ENCODE results near the gene KRT5. TPM values are rescaled to one million over a fixed set of nuclear protein-coding genes. Genes with fewer than 3 reads are reported as not detected.

Gene KRT5
- total and polyA plus RNA-seq, 10 donors, result 0.23 to 1.9 (median 0.96) TPM; not detected in 3

GRCh38 chr12:52546126-52546525 lies 25.9 kb upstream of the KRT5 start:
- WGBS, 5 donors, result 81 to 89% (median 87%) methylated on average over 14 to 15 of the region's 15 CpGs
- Histone ChIP-seq H3K9me3 (no peaks in the 10 kb centered on the region), H3K4me3 (no peak overlapping the region), H3K4me1 (no peaks in the 10 kb centered on the region), H3K27me3 (replicated peaks in 1 of 7) (peaks cover 0 to 8% (median 0%) of the 10 kb centered on the region in 7 donors), H3K36me3 (no peaks in the 10 kb centered on the region), H3K27ac (no peak overlapping the region)
- TF ChIP-seq, protein P1, sequence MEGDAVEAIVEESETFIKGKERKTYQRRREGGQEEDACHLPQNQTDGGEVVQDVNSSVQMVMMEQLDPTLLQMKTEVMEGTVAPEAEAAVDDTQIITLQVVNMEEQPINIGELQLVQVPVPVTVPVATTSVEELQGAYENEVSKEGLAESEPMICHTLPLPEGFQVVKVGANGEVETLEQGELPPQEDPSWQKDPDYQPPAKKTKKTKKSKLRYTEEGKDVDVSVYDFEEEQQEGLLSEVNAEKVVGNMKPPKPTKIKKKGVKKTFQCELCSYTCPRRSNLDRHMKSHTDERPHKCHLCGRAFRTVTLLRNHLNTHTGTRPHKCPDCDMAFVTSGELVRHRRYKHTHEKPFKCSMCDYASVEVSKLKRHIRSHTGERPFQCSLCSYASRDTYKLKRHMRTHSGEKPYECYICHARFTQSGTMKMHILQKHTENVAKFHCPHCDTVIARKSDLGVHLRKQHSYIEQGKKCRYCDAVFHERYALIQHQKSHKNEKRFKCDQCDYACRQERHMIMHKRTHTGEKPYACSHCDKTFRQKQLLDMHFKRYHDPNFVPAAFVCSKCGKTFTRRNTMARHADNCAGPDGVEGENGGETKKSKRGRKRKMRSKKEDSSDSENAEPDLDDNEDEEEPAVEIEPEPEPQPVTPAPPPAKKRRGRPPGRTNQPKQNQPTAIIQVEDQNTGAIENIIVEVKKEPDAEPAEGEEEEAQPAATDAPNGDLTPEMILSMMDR (IDR thresholded peaks at IDR 0.05 in 8 of 11, conservative IDR thresholded peaks at IDR 0.05 in 3 of 11), result no peak
- TF ChIP-seq POLR2A (IDR thresholded peaks at IDR 0.05) (no peak), POLR2AphosphoS5 (IDR thresholded peaks at IDR 0.05) (no peak)
- intact Hi-C loops (cut with DNase I; ENCODE audit: low total_unique reads), result no loop called here
- no peak for DNase-seq

GRCh38 chr12:52543985-52544883 lies 24.0 kb upstream of the KRT5 start:
- Histone ChIP-seq H3K27me3 (replicated peaks in 1 of 7) (peaks cover 0 to 3% (median 0%) of the 10 kb centered on the region in 7 donors), H3K4me1 (no peaks in the 10 kb centered on the region), H3K36me3 (no peaks in the 10 kb centered on the region), H3K27ac (no peak overlapping the region), H3K4me3 (no peak overlapping the region), H3K9me3 (no peaks in the 10 kb centered on the region)
- DNase-seq, result peak; percentile 46
- no peak for TF ChIP-seq POLR2A (IDR thresholded peaks at IDR 0.05)
- TF ChIP-seq, protein P1 (IDR thresholded peaks at IDR 0.05 in 8 of 11, conservative IDR thresholded peaks at IDR 0.05 in 3 of 11), result peak in 1 of 11 experiments; percentile 10
- WGBS, 5 donors, result 80 to 90% (median 85%) methylated on average over 17 of the region's 17 CpGs
- intact Hi-C loops (cut with DNase I; ENCODE audit: low total_unique reads), result no loop called here

GRCh38 chr12:52542785-52543318 lies 22.7 kb upstream of the KRT5 start:
- Histone ChIP-seq H3K36me3 (no peaks in the 10 kb centered on the region), H3K4me1 (no peaks in the 10 kb centered on the region), H3K27ac (no peak overlapping the region), H3K4me3 (no peak overlapping the region), H3K27me3 (replicated peaks in 1 of 7) (peaks cover 0 to 3% (median 0%) of the 10 kb centered on the region in 7 donors), H3K9me3 (no peaks in the 10 kb centered on the region)
- intact Hi-C loops (cut with DNase I; ENCODE audit: low total_unique reads), result no loop called here
- 61 to 72% (median 67%) methylated on average over 7 of the region's 7 CpGs for WGBS, 5 donors
- TF ChIP-seq POLR2AphosphoS5 (IDR thresholded peaks at IDR 0.05) (no peak), POLR2A (IDR thresholded peaks at IDR 0.05) (no peak)
- TF ChIP-seq, protein P1 (IDR thresholded peaks at IDR 0.05 in 8 of 11, conservative IDR thresholded peaks at IDR 0.05 in 3 of 11), result no peak
- DNase-seq, result peak; percentile 38

DNA sequence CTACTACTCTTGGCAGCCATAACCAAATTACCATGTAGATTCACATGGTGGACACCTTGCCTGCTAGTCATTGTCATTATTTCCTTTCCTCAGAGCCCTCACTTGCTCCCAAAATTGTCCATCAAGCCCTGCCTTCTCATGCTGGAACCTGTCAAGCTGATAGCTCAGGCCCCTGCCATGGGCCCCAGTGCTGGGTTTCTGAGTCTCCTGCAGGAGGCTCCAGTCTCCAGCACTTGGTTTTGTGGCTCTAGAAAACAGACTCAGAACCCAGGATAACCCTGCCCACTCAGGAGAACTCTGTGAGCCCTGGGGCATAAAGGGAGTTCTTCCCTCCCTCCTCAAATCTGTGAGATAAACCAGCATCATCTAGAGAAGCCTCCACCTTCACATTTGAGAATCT lies 22.0 kb upstream of the KRT5 start:
- DNase-seq, result peak; percentile 31
- Histone ChIP-seq H3K4me1 (no peaks in the 10 kb centered on the region), H3K27ac (no peak overlapping the region), H3K4me3 (no peak overlapping the region), H3K27me3 (replicated peaks in 1 of 7) (peaks cover 0 to 5% (median 0%) of the 10 kb centered on the region in 7 donors), H3K36me3 (no peaks in the 10 kb centered on the region), H3K9me3 (no peaks in the 10 kb centered on the region)
- intact Hi-C loops (cut with DNase I; ENCODE audit: low total_unique reads), result no loop called here
- TF ChIP-seq POLR2A (IDR thresholded peaks at IDR 0.05) (no peak), POLR2AphosphoS5 (IDR thresholded peaks at IDR 0.05) (no peak)
- TF ChIP-seq, protein P1 (IDR thresholded peaks at IDR 0.05 in 8 of 11, conservative IDR thresholded peaks at IDR 0.05 in 3 of 11), result no peak

Data from spleen (tissue), 11 donors.